NCI-H345 treated with DMSO at 0.1 percent for 48 hours (cell line): ENCODE data around the gene HK3.

Experiments used
- DNase-seq: peaks from one replicate; lab custom pipeline; 2025; ENCODE audit not compliant: unreplicated experiment; lab: John Stamatoyannopoulos, UW

HK3 gene

DNA sequence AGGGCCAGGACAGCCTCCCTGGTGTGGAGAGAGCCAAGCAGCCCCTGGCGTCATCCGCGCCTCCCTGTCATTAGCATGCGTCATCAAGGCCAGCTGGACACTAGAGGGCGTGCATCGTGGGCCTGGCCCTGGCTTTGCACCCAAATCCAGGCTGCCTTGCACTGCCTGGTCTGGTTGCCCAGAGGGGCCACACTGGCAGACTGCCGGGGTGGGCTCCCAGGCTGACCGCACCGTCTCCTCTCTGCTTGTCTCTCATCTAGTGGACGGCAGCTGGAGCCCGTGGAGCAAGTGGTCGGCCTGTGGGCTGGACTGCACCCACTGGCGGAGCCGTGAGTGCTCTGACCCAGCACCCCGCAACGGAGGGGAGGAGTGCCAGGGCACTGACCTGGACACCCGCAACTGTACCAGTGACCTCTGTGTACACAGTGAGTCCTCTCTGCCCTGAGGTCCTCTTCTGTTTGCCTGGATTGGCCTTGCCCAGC lies 29.0 kb downstream of the HK3 start:
- DNase-seq, result no peak

DNA sequence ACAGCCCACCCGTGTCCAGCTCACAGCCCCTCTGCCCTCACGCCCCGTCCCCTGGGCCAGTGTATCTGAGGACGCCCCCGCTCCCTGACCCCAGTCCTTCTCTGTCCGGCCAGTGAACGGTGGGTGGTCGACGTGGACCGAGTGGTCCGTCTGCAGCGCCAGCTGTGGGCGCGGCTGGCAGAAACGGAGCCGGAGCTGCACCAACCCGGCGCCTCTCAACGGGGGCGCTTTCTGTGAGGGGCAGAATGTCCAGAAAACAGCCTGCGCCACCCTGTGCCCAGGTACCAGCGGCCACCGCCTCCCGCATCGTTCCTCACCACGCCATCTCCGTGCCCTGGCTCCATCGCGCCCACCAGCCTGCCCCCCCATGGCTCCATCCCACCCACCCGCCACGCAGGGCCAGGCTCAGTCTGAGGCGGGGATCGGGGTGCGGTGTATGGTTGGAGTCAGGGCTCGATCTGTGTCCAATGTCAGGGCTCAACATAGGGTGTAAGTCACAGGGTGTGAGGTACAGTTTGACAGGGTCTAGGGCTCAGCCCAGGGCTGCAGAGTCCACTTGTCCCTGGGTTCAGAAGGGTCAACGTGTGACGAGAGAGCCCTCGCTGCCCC lies 29.5 kb downstream of the HK3 start:
- no peak for DNase-seq

DNA sequence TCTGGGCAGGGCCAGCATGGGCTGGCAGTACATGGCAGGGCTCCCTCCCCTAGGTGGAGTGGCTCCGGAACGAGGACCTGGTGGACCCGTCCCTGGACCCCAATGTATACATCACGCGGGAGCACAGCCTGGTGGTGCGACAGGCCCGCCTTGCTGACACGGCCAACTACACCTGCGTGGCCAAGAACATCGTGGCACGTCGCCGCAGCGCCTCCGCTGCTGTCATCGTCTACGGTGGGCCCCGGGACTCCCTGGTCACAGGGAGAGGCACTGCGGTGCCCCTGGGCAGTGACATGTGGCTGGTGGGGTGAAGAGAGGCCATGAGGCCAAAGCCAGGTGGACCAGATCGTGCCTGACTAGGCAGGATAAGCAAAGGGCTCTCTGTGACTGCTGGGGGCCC lies 30.4 kb downstream of the HK3 start:
- no peak for DNase-seq

DNA sequence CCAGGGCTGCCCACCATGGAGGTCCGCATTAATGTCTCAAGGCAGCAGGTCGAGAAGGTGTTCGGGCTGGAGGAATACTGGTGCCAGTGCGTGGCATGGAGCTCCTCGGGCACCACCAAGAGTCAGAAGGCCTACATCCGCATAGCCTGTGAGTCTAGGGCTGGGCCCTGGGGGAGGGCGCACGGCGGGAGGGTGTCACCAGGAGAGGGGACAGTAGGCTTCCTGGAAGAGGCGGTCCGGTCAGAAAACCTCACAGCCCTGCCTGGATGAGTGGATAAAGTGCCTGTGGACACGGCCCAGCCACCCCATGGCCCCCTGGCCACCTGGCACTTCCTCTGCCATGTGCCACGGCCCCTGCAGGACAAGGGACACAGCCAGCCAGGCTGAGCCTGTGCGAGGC lies 31.0 kb downstream of the HK3 start:
- DNase-seq, result no peak

DNA sequence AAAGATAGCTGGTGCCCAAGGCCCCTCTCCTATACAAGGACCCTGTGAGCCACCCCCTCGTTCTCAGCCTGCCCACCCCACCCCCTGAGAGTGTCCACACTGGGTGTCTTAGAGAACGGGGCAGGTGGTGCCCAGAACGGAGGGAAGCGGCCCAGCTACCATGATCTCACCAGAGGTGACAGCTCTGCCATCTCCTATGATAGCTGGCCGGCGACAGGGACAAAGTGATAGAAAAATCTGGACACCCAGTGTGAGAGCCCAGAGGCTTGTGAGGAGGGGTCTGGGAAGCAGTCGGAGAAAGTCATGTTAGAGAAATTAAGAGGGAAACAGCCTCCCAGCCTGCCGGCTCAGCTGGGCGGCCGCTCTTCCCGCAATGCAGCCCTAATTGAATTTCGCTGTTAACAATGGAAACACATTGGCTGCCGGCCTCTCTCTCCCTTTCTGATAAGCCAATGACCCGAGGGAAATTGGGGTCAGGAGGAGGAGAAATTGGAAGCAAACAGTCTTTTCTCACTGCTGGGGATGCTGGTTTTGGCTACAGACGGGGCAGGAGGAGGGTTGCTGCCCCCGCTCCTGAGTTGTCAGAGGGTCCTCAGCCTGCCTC lies 32.3 kb downstream of the HK3 start:
- no peak for DNase-seq

DNA sequence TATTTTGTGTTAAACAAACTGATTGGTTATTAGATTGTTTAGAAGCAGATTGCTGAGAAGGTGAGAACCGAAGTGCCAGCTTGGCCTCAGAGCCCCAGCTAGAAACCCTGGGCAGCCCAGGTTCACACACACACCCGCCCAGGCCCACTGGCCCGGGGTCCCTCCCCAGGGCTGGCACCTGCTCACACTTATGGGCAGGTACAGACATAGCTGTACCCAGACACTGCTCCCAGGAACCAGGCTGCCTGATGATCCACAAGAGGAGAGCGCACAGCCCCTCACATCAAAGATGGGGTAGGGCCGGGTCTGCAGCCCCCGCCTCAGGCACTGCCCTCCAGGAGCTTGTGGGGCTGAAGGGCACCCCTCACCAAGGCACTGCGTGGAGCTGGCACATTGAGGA lies 33.2 kb downstream of the HK3 start:
- no peak for DNase-seq

DNA sequence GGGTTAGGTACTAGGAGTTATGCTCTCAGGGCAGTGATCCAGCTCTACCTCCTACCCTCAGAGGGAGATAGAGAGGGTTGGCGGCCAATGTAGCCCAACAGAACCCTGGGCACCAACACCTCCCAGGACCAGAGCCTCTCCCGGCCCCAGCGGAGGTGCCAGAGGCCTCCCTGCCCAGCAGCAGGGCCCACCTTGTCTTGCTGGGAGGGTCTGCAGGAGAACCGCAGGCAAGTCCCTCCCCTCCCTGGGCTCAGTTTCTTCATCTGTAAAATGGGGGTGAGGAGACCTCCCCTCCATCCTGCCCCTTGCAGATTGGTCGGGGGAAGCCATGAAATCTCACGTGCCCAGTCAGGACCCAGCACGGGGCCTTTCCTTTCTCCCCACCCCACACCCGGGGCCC lies 34.4 kb downstream of the HK3 start:
- no peak for DNase-seq

DNA sequence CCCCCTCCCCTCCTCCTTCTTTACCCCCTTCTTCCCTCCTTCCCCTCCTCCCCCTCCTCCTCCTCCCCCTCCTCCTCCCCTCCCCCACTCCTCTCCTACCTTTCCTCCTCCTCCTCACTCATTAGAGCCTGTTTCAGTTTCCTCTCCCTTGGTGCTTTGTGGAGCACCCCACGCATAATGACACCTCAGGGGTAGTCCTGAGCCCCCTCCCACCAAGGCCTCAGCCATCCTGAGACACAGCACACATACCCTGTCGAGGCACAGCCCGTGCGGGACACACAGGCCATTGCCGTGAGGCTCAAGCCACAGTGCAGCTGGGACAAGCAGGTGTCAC lies 35.4 kb downstream of the HK3 start:
- no peak for DNase-seq

DNA sequence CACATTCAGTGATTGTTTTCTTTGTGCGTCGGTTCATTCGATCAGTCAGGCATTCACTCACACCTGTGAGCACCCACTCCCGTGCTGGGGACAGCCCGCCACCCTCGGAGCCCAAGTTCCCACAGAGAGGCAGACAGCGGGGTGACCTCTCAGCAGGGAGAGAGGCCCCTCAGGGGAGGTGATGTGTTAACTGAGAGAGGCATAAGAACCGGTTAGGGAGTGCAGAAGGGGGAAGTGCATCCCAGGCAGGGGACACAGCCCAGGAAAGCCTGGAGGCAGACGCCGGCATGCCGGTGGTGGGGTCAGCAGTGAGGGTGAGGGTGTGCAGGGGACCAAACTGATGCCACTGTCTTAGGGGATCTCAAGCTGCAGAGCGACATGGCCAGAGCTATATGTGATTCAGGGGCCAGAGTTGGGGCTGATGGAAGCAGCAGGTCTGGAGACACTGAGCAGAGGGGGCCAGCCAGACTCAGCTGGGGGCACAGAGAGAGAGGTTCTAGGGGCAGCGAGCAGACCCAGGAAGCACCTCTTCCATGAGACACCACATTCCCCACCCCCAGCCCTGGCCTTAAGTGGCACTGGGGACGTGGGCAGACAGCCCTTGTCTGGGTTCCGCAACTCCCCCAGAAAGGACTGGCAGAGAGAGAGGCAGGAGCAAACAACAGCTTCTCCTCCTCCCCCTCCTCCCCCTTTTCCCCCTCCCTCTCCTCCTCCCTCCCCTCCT lies 35.9 kb downstream of the HK3 start:
- no peak for DNase-seq

DNA sequence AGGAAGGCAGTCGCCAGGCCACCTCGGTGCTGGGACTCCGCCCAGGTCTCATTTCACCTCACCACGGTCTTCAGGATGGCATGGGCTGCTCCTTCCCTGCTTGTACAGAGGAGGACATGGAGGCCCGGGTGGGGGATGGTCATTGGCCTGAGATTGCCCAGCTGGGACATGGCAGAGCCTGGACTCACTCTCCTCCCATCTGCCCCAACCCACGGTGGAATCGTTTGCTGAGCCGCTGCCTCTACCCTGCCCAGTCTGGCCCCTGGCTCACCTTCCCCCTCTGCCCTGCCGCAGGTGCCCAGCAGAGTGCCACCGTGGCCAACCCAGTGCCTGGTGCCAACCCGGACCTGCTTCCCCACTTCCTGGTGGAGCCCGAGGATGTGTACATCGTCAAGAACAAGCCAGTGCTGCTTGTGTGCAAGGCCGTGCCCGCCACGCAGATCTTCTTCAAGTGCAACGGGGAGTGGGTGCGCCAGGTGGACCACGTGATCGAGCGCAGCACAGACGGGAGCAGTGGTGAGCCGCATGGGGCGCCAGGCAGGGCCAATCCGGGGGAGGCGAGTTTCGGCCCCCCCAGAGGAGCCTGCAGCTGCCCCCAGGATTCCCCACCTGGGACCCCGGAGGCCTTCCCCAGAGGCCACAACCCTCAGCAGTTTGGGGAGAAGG lies 36.7 kb downstream of the HK3 start:
- no peak for DNase-seq

DNA sequence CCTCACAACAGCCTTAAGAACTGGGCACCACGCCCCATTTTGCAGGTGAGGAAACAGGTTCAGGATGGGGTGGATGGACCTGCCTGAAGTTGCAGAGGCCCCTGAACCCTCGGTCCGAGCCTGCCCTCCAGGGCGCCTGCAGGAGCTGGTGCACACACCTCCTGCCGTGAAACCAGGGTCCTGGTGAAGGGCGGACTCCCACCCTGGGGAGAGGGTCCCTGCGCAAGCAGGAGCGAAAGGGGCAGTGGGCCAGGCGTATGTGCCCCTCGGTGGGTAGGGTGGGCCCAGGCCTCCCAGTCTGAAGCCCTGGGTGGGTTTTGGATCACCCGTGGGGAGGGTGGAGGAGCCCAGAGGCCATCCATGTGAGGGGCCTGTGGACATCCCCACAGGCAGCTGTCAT lies 37.9 kb downstream of the HK3 start:
- DNase-seq, result no peak

DNA sequence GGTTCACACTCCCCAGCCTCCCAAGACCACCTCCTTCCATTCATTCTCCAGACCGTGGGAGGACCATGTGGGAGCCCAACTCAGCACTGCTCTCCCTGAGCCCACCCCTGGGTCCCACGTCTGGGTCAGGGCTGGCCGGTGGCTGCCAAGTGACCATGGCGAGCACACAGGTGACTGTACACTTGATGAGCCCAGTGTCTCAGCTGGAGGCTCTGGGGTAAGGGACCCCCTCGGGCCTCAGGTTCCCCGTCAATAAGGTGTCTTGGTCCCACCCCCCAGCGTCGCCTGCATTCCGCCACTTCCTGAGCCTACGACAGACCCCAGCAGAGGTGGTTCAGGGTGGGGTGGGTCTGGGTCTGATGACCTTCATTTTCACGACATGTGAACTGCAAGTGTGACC lies 38.8 kb downstream of the HK3 start:
- no peak for DNase-seq

DNA sequence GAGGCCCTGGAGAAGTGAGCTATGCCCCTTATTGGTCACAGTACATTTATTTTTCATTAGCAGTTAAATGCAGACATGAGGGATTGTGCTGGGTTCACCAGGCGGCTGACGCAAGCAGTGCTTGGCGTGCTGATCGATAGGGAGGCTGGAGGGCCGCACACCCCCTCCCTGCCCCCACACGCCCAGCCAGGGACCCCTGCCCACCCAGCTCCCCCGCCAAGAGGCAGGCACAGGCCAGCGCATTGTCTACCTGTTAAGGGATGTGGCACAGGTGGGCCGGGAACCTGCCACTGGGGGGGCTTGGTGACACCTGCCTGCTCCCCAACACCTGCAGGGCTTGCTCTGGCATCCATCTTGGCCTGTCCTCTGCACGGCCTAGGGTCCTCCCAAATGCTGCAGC lies 39.2 kb downstream of the HK3 start:
- peak; percentile 63 for DNase-seq

DNA sequence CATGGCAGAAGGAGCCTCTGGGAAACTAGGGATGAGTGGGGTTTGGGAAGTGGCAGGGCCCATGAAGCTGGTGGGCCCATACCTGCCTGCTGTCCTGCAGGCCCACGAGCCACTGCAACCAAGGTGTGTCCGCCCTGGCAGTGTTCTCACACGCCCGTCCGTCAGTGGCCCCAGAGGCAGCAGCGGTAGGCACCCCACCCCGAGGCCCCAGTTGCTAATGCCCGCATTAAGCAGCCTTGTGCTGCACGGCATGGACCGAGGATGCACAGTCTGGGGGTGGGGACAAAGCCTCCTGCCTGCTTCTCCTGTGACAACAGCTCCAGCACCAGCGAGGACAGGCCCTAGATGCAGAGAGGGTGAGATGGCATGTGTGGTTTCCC lies 41.3 kb downstream of the HK3 start:
- no peak for DNase-seq

DNA sequence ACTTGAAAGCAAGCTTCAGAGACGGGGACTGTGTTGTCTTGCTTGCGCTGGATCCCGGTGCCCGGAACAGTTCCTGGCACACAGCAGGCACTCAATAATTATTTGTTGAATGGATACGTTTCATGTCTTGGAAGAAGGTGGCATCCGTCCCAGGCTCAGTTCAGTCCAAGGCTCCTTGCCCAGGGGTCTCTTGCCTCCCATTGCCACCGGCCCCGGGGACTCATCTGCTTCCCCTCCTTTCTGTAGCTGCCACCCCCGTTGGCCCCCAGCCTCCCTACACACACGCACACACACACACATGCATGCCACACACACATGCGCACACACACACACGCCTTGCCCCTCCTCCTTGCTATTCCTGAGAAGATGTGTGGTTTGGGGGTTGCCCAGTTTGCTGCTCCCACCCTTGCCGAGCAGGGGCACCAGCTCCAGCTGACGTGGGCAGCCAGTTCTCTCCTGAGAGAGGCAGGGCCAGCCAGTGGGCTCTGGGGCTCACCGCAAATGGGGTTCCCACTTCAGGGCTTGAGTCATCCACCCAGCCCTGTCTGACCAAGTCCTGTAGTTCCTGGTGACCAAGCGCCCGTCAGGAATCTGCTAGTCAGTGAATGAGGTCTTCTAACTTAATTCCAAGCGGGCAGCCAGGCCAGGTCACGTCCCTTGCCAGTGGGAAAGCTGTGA lies 41.8 kb downstream of the HK3 start:
- no peak for DNase-seq

DNA sequence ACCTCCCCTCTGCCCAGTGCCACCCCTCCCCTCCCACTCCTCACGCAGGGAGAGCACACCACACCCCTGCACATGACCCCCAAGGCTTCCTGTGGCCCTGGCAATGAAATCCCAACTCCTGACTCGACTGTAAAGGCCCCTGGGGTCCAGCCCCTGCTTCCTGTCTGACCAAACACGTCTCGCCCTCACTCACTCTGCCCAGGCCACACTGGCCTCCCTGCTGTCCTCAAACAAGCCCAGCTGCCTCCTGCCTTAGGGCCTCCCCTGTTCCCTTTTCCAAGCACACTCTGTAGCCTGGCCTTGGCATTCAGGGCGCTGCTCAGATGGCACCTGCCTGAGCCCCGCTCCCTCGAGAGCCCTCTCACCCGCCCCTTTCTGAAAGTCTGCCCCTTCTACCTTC lies 42.4 kb downstream of the HK3 start:
- peak; percentile 48 for DNase-seq

DNA sequence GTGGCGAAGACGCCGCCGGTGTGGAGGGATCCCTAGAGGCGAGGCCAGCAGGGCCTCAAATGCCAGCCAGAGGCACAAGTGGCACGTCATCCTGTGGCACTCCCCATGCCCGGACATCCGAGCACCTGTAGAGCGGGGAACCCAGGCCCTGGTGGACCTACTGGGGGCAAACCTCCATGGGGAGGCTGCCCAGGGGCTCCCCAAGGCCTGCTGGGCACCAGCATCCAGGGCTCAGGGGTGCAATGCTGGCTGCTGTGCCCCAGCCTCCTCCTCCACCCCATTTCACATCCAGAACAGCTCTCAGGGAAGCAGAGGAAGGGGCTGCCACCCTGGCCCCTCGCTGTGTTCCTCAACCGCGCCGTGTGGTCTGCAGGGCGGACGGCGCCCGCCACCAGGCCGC lies 43.5 kb downstream of the HK3 start:
- DNase-seq, result no peak

DNA sequence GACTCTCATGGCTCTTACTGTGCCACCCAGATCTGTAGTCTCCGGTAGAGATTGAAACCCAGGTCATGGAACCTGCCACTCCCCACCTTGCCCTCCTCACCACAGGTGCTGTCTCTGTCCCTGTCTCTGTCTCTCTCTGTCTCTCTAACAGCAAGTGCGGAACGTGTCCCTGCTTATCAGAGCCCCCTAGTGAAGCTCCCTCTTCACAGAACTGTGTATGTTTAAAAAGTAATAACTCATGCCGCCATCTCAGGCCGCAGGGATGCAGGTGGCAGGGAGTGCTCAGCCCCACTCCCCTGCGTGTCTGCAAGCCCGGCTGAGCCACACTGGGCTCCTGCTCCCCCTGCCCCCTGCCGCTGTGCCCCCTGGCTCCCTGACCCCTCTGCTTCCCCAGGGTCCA lies 45.0 kb downstream of the HK3 start:
- DNase-seq, result no peak

DNA sequence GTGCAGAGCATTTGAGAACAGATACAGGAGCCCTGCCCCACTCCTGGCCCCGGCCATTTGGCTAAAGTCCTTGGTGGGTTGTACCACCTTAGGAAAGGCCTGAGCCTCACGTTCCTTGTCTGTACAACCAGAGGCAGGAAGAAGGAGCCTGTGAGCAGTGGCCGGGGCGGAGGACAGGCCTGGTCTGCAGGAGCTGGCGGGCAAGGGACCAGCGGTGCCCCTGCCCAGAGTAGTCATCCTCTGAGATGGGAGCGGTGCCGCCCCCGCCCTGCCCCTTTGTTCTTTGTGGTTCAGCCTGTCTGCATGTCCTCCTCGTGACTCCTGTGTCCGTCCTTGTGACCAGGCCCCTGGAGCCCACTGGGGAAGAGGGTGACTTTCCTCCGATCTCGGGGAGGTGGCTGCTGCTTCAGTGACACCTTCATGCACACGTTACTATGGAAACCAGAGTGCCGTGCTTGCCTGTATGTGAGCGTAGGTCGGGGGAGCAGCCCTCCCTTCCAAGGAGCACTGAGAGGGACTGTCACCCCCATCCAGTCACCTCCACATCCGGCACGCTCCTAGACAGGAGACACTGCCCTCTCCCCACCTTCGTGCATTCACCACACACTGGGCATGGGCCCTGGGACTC lies 45.9 kb downstream of the HK3 start:
- DNase-seq, result no peak

DNA sequence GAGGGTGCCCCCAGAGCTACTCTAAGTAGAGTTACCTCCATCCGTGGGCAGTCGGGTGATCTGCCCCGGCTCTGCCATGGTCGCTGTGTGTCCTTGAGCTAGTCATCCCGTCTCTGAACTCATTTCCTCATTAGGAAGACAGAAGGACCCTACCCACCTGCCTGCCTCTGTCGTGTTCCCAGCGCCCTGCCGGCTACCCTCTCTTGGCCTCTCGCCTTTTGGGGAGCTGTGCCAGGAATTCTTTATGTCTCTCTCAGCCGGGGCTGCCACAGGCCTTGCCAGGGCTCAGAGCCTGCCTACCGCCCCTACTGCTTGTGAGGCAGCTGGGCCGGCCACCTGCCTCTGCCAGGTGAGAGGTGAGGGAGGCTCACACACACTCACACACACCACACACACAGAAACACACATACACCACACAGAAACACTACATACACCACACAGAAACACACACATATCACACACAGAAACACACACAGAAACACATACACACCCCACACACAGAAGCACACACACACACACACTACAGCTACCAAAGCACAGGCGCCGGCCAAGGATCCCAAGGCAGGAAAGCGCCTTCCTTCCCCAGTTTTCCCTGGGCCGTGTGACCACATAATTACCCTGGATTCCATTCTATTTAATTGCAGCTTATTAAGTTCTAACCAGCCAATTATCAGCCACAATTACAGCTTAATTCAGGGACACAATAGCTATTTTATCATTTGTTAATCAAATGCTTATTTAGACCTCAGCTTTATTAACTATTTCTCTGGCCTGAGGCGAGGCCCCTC lies 47.1 kb downstream of the HK3 start:
- peak; percentile 13 for DNase-seq
